ENCODE data around the gene CCNO.

CCNO gene

GRCh38 chr5:55232985-55233928 is at the start of gene CCNO:
TSS of gene CCNO (minus strand) at chr5:55233608. CDS start at chr5:55233523, 85 bp downstream.
- DNase-seq (ENCODE audit: low read depth in 2 of 2) = peak in 1 of 2 donors; percentile 51

- no peak for DNase-seq (ENCODE audit: low read depth in 2 of 2)
Measured at GRCh38 chr5:55278778-55279177, 45.4 kb upstream of the CCNO start.

- DNase-seq (ENCODE audit: low read depth in 2 of 2) = no peak
Measured at GRCh38 chr5:55276771-55277170, 43.4 kb upstream of the CCNO start.

GRCh38 chr5:55258339-55258738 is 24.9 kb upstream of the CCNO start:
- no peak for DNase-seq (ENCODE audit: low read depth in 2 of 2)

- DNase-seq (ENCODE audit: low read depth in 2 of 2) = no peak
Measured at GRCh38 chr5:55254802-55255201, 21.4 kb upstream of the CCNO start.

GRCh38 chr5:55250064-55250463 is 16.7 kb upstream of the CCNO start:
- DNase-seq (ENCODE audit: low read depth in 2 of 2) = no peak

- no peak for DNase-seq (ENCODE audit: low read depth in 2 of 2)
Measured at GRCh38 chr5:55241746-55242145, 8.3 kb upstream of the CCNO start.

GRCh38 chr5:55236800-55237199 is 3.4 kb upstream of the CCNO start:
- DNase-seq (ENCODE audit: low read depth in 2 of 2) = no peak

GRCh38 chr5:55234121-55234700 is 803 bp upstream of the CCNO start:
- DNase-seq (ENCODE audit: low read depth in 2 of 2) = no peak

GRCh38 chr5:55232271-55232984 is 980 bp downstream of the CCNO start:
- DNase-seq (ENCODE audit: low read depth in 2 of 2) = no peak

- DNase-seq (ENCODE audit: low read depth in 2 of 2) = no peak
Measured at GRCh38 chr5:55231919-55232270, 1.5 kb downstream of the CCNO start.

- no peak for DNase-seq (ENCODE audit: low read depth in 2 of 2)
Measured at GRCh38 chr5:55231029-55231918, 2.1 kb downstream of the CCNO start.

GRCh38 chr5:55230086-55230629 is 3.2 kb downstream of the CCNO start:
- DNase-seq (ENCODE audit: low read depth in 2 of 2) = no peak

GRCh38 chr5:55227664-55228430 is 5.6 kb downstream of the CCNO start:
- DNase-seq (ENCODE audit: low read depth in 2 of 2) = no peak

GRCh38 chr5:55226934-55227663 is 6.3 kb downstream of the CCNO start, which contains the start of gene MCIDAS:
TSS of gene MCIDAS (minus strand) at chr5:55227315. CDS start at chr5:55227138, 177 bp downstream.
- DNase-seq (ENCODE audit: low read depth in 2 of 2) = peak in 1 of 2 donors; percentile 61

- peak in 1 of 2 donors; percentile 60 for DNase-seq (ENCODE audit: low read depth in 2 of 2)
Measured at GRCh38 chr5:55226027-55226933, 7.1 kb downstream of the CCNO start.

- no peak for DNase-seq (ENCODE audit: low read depth in 2 of 2)
Measured at GRCh38 chr5:55225346-55225745, 8.1 kb downstream of the CCNO start.

- no peak for DNase-seq (ENCODE audit: low read depth in 2 of 2)
Measured at GRCh38 chr5:55223812-55224240, 9.6 kb downstream of the CCNO start.
